Transverse colon (tissue), 4 donors: ENCODE data around the gene NFKBIE. TPM values are rescaled to one million over a fixed set of nuclear protein-coding genes. Genes with fewer than 3 reads are reported as not detected.
A peak's percentile ranks its signal among the peaks of the same experiment; 100 is the strongest.

ENCODE experiments used
- DNase-seq: peaks from one replicate; pipeline ENCODE4 v3.0.0-alpha.2; 2019
- H3K27ac ChIP-seq, 4 donors: fragments of 200-600 bp; sonication (generic); 2 replicates each; pipeline ENCODE4 v1.5.1; 2016 to 2018; ENCODE audit warnings: inconsistent platforms in 4 of 4
- H3K27me3 ChIP-seq: fragments of 200-600 bp; sonication (generic); 2 replicates; pipeline ENCODE4 v1.5.1; 2017; ENCODE audit warnings: inconsistent platforms
- H3K36me3 ChIP-seq, 4 donors: fragments of 200-600 bp; sonication (generic); 2 replicates each; pipeline ENCODE4 v1.5.1; 2017 to 2019; ENCODE audit warnings: inconsistent platforms in 4 of 4
- H3K4me1 ChIP-seq, 4 donors: fragments of 200-600 bp; sonication (generic); 2 replicates each; pipeline ENCODE4 v1.5.1; 2017 to 2020; ENCODE audit warnings: inconsistent platforms in 4 of 4
- H3K4me3 ChIP-seq, 4 donors: fragments of 200-600 bp; sonication (generic); 1 replicate in 1 of 4; 2 replicates in 3 of 4; pipeline versions ENCODE4 v1.5.1 to v1.6.1; 2017 to 2019; ENCODE audit warnings: inconsistent platforms in 4 of 4
- H3K9me3 ChIP-seq, 2 donors: fragments of 200-600 bp; sonication (generic); 2 replicates each; pipeline ENCODE4 v1.5.1; 2017 to 2019; ENCODE audit warnings: inconsistent platforms in 2 of 2
- CTCF ChIP-seq, 5 experiments: fragments of 200-600 bp in 3 of 5; fragments of 450-650 bp in 2 of 5; sonication (generic) in 3 of 5; IDR thresholded peaks; 1 replicate in 2 of 5; 2 replicates in 3 of 5; pipeline ENCODE4 v1.5.1; 2016 to 2017; ENCODE audit warnings: antibody characterized with exemption in 5 of 5, inconsistent platforms in 3 of 5, mild to moderate bottlenecking in 2 of 5, moderate library complexity in 1 of 5
- EP300 ChIP-seq: sonication (generic); formaldehyde crosslinking; IDR thresholded peaks from one replicate; pipeline ENCODE4 v1.6.1; 2017; ENCODE audit warnings: antibody characterized with exemption, low read depth
- POLR2A ChIP-seq: fragments of 450-650 bp; IDR thresholded peaks from one replicate; pipeline ENCODE4 v1.6.1; 2016; ENCODE audit warnings: antibody characterized with exemption, mild to moderate bottlenecking, moderate library complexity
- POLR2AphosphoS5 ChIP-seq, 3 donors: sonication (generic); formaldehyde crosslinking; IDR thresholded peaks; one replicate each; pipeline ENCODE4 v1.6.1; 2016; ENCODE audit warnings: antibody characterized with exemption in 3 of 3
- WGBS, 2 donors: methylation state at CpG; one replicate each; pipeline ENCODE4 v1.1.5; 2018; ENCODE audit warnings: low coverage in 1 of 2; 5-methylcytosine and 5-hydroxymethylcytosine counted together
- in situ Hi-C, 4 donors: fragments of 200-750 bp; cut with MboI; loops; one replicate each; pipeline versions ENCODE4 v1.15.0 to v1.15.1; 2017; ENCODE audit warnings: low sequenced_read_pairs in 3 of 4, low pct_ligation_motif_present in 1 of 4, low pct_unique_long_range_greater_than_20kb in 1 of 4
- intact Hi-C: fragments of 100-400 bp; cut with DNase I; formaldehyde crosslinking; loops from one replicate; pipeline ENCODE4 v1.15.1; 2023; ENCODE audit warnings: low total_unique reads
- total RNA-seq, 4 donors: library from RNA; depleted of rRNA; stranded (reverse); fragments of >200 nt; gene quantifications; one replicate each; pipeline ENCODE4 v1.1.0, GENCODE V29; 2016

NFKBIE gene
- total RNA-seq, 4 donors from 2014 or later, result 2.6 to 67.3 (median 19.0) TPM

GRCh38 chr6:44245912-44246662, 19.3 kb downstream of the NFKBIE start:
- Histone ChIP-seq H3K9me3 (no peaks in the 10 kb centered on the region), H3K36me3 (peaks cover 0 to 23% (median 8%) of the 10 kb centered on the region in 4 donors), H3K4me1 (peaks cover 4 to 28% (median 16%) of the 10 kb centered on the region in 4 donors), H3K27me3 (no peaks in the 10 kb centered on the region), H3K27ac (peak overlapping the region; percentile 93 to 99 (median 95)), H3K4me3 (peak overlapping the region; percentile 54 to 98 (median 83))
- in situ Hi-C loops (no loop called here), intact Hi-C loops (no loop called here)
- peak in 1 of 5 experiments; percentile 4 for TF ChIP-seq CTCF (IDR thresholded peaks at IDR 0.05)
- TF ChIP-seq EP300, result no peak
- TF ChIP-seq POLR2AphosphoS5 (IDR thresholded peaks at IDR 0.05), result peak in 2 of 3 donors; percentile 19 to 68
- TF ChIP-seq POLR2A, result no peak
- WGBS, 2 donors, result 0 to 1% methylated on average over 1 to 55 of the region's 62 CpGs
- peak; percentile 91 for DNase-seq

GRCh38 chr6:44245391-44245911, 19.9 kb downstream of the NFKBIE start:
- H3K4me3 ChIP-seq, result peak overlapping the region; percentile 54 to 98 (median 83)
- H3K27ac ChIP-seq, result peak overlapping the region; percentile 93 to 99 (median 95)
- H3K27me3 ChIP-seq, result no peaks in the 10 kb centered on the region
- no peak for DNase-seq
- intact Hi-C loops, result no loop called here
- in situ Hi-C loops, result no loop called here
- H3K36me3 ChIP-seq, result peaks cover 0 to 17% (median 5%) of the 10 kb centered on the region in 4 donors
- no peaks in the 10 kb centered on the region for H3K9me3 ChIP-seq
- no peak for TF ChIP-seq POLR2A
- TF ChIP-seq EP300, result no peak
- TF ChIP-seq POLR2AphosphoS5 (IDR thresholded peaks at IDR 0.05), result no peak
- no peak for TF ChIP-seq CTCF (IDR thresholded peaks at IDR 0.05)
- 79 to 85% methylated on average over 7 to 12 of the region's 12 CpGs for WGBS, 2 donors
- peaks cover 4 to 28% (median 16%) of the 10 kb centered on the region in 4 donors for H3K4me1 ChIP-seq

GRCh38 chr6:44243345-44243744, 22.0 kb downstream of the NFKBIE start:
- 90% methylated on average over 7 of the region's 7 CpGs; no CpG with 5 or more reads in 1 of the 2 donors for WGBS, 2 donors
- intact Hi-C loops, result no loop called here
- H3K9me3 ChIP-seq, result no peaks in the 10 kb centered on the region
- peaks cover 0 to 14% (median 8%) of the 10 kb centered on the region in 4 donors for H3K4me1 ChIP-seq
- no peak overlapping the region for H3K27ac ChIP-seq
- no peak for DNase-seq
- in situ Hi-C loops, result no loop called here
- no peaks in the 10 kb centered on the region for H3K27me3 ChIP-seq
- TF ChIP-seq POLR2A (no peak), CTCF (IDR thresholded peaks at IDR 0.05) (no peak), EP300 (no peak), POLR2AphosphoS5 (IDR thresholded peaks at IDR 0.05) (no peak)
- no peaks in the 10 kb centered on the region for H3K36me3 ChIP-seq
- no peak overlapping the region for H3K4me3 ChIP-seq

GRCh38 chr6:44238687-44239350, 26.5 kb downstream of the NFKBIE start:
- H3K9me3 ChIP-seq, result no peaks in the 10 kb centered on the region
- intact Hi-C loops, result loop anchor here (5.0 kb wide), 1 partner anchor 67 kb away; no protein-coding TSS in a partner anchor
- no peak for TF ChIP-seq EP300
- no peak for TF ChIP-seq POLR2AphosphoS5 (IDR thresholded peaks at IDR 0.05)
- no peak for TF ChIP-seq POLR2A
- TF ChIP-seq CTCF (IDR thresholded peaks at IDR 0.05), result no peak
- DNase-seq, result no peak
- H3K4me3 ChIP-seq, result no peak overlapping the region
- H3K27ac ChIP-seq, result peak overlapping the region; percentile 91 to 94 (median 92)
- WGBS, 2 donors, result 29 to 78% methylated on average over 1 to 7 of the region's 7 CpGs
- H3K4me1 ChIP-seq, result peaks cover 22 to 39% (median 32%) of the 10 kb centered on the region in 4 donors
- H3K27me3 ChIP-seq, result no peaks in the 10 kb centered on the region
- in situ Hi-C loops, result loop anchor here in 2 of 4 donors (10.0 kb wide), 2 partner anchors 64 to 74 kb away; no protein-coding TSS in a partner anchor
- H3K36me3 ChIP-seq, result no peaks in the 10 kb centered on the region
